ENCODE results near the gene FXYD6. TPM values are rescaled to one million over a fixed set of nuclear protein-coding genes. Genes with fewer than 3 reads are reported as not detected.

Gene FXYD6
- polyA plus RNA-seq, 3 donors = 124 to 140 (median 129) TPM

- no peak for DNase-seq (ENCODE audit: low read depth in 3 of 3, low spot score in 2 of 3)
Observed at GRCh38 chr11:117910941-117911655, 34.6 kb upstream of the FXYD6 start.

GRCh38 chr11:117910525-117910924 is 34.1 kb upstream of the FXYD6 start:
- no peak for DNase-seq (ENCODE audit: low read depth in 3 of 3, low spot score in 2 of 3)

GRCh38 chr11:117909611-117910382 is 33.3 kb upstream of the FXYD6 start:
- DNase-seq (ENCODE audit: low read depth in 3 of 3, low spot score in 2 of 3) = no peak

GRCh38 chr11:117908959-117909610 is 32.6 kb upstream of the FXYD6 start:
- no peak for DNase-seq (ENCODE audit: low read depth in 3 of 3, low spot score in 2 of 3)

- no peak for DNase-seq (ENCODE audit: low read depth in 3 of 3, low spot score in 2 of 3)
Observed at GRCh38 chr11:117908109-117908895, 31.8 kb upstream of the FXYD6 start.

GRCh38 chr11:117907276-117908108 is 31.0 kb upstream of the FXYD6 start:
- peak; percentile 38 to 56 (median 49) for DNase-seq (ENCODE audit: low read depth in 3 of 3, low spot score in 2 of 3)

- DNase-seq (ENCODE audit: low read depth in 3 of 3, low spot score in 2 of 3) = no peak
Observed at GRCh38 chr11:117906710-117907109, 30.3 kb upstream of the FXYD6 start.

- DNase-seq (ENCODE audit: low read depth in 3 of 3, low spot score in 2 of 3) = no peak
Observed at GRCh38 chr11:117906126-117906525, 29.7 kb upstream of the FXYD6 start.

- DNase-seq (ENCODE audit: low read depth in 3 of 3, low spot score in 2 of 3) = no peak
Observed at GRCh38 chr11:117905524-117905923, 29.1 kb upstream of the FXYD6 start.

GRCh38 chr11:117903505-117904382 is 27.3 kb upstream of the FXYD6 start:
- no peak for DNase-seq (ENCODE audit: low read depth in 3 of 3, low spot score in 2 of 3)

GRCh38 chr11:117902001-117902845 is 25.8 kb upstream of the FXYD6 start:
- no peak for DNase-seq (ENCODE audit: low read depth in 3 of 3, low spot score in 2 of 3)

GRCh38 chr11:117901601-117902000 is 25.1 kb upstream of the FXYD6 start:
- DNase-seq (ENCODE audit: low read depth in 3 of 3, low spot score in 2 of 3) = no peak

GRCh38 chr11:117900720-117901440 is 24.4 kb upstream of the FXYD6 start:
- no peak for DNase-seq (ENCODE audit: low read depth in 3 of 3, low spot score in 2 of 3)

GRCh38 chr11:117900121-117900648 is 23.7 kb upstream of the FXYD6 start:
- no peak for DNase-seq (ENCODE audit: low read depth in 3 of 3, low spot score in 2 of 3)

- no peak for DNase-seq (ENCODE audit: low read depth in 3 of 3, low spot score in 2 of 3)
Observed at GRCh38 chr11:117898059-117898458, 21.6 kb upstream of the FXYD6 start.

GRCh38 chr11:117892651-117893050 is 16.2 kb upstream of the FXYD6 start:
- no peak for DNase-seq (ENCODE audit: low read depth in 3 of 3, low spot score in 2 of 3)

GRCh38 chr11:117891362-117891761 is 14.9 kb upstream of the FXYD6 start:
- no peak for DNase-seq (ENCODE audit: low read depth in 3 of 3, low spot score in 2 of 3)
